Smooth muscle cell (in vitro differentiated cells): ENCODE data around the gene PNMA8C. TPM values are rescaled to one million over a fixed set of nuclear protein-coding genes. Genes with fewer than 3 reads are reported as not detected.

Experiments used
- DNase-seq: peaks from one replicate; lab custom pipeline; 2025; ENCODE audit not compliant: unreplicated experiment; lab: John Stamatoyannopoulos, UW
- H2AFZ ChIP-seq: fragments of 200-600 bp; sonication (generic); 2 replicates; pipeline ENCODE4 v1.6.0; 2016; ENCODE audit warnings: antibody characterized with exemption, low read depth, mild to moderate bottlenecking
- H3F3A ChIP-seq: fragments of 200-600 bp; sonication (generic); 2 replicates; pipeline ENCODE4 v1.6.0; 2017; ENCODE audit warnings: antibody characterized with exemption, low read depth
- H3K27ac ChIP-seq: fragments of 200-600 bp; sonication (generic); 2 replicates; pipeline ENCODE4 v1.5.1; 2016; ENCODE audit warnings: low read depth, mild to moderate bottlenecking
- H3K27me3 ChIP-seq: fragments of 200-600 bp; sonication (generic); 2 replicates; pipeline ENCODE4 v1.6.1; 2016; ENCODE audit warnings: low read depth, mild to moderate bottlenecking
- H3K36me3 ChIP-seq: fragments of 200-600 bp; sonication (generic); 2 replicates; pipeline ENCODE4 v1.5.1; 2016; ENCODE audit warnings: low read depth
- H3K4me1 ChIP-seq: fragments of 200-600 bp; sonication (generic); 2 replicates; pipeline ENCODE4 v1.5.1; 2016; ENCODE audit warnings: low read depth
- H3K4me2 ChIP-seq: fragments of 200-600 bp; sonication (generic); 2 replicates; pipeline ENCODE4 v1.6.0; 2016; ENCODE audit warnings: mild to moderate bottlenecking
- H3K4me3 ChIP-seq: fragments of 200-600 bp; sonication (generic); 2 replicates; pipeline ENCODE4 v1.5.1; 2016; ENCODE audit warnings: mild to moderate bottlenecking
- H3K79me2 ChIP-seq: fragments of 200-600 bp; sonication (generic); 2 replicates; pipeline ENCODE4 v1.6.0; 2016; ENCODE audit warnings: low read depth, mild to moderate bottlenecking
- H3K9ac ChIP-seq: fragments of 200-600 bp; sonication (generic); 2 replicates; pipeline ENCODE4 v1.6.0; 2016; ENCODE audit warnings: low read depth
- H3K9me3 ChIP-seq: fragments of 200-600 bp; sonication (generic); replicated peaks from 2 replicates; pipeline ENCODE4 v1.5.1; 2016; ENCODE audit warnings: low read depth
- H4K20me1 ChIP-seq: fragments of 200-600 bp; sonication (generic); 2 replicates; pipeline ENCODE4 v1.6.0; 2016; ENCODE audit warnings: low read depth
- CTCF ChIP-seq: fragments of 200-600 bp; sonication (generic); IDR thresholded peaks from 2 replicates; pipeline ENCODE4 v1.5.1; 2017; ENCODE audit warnings: borderline replicate concordance, mild to moderate bottlenecking, antibody characterized with exemption; ENCODE audit not compliant: insufficient read depth, poor library complexity, severe bottlenecking
- WGBS: methylation state at CpG from one replicate; pipeline ENCODE4 v1.1.7; 2016; ENCODE audit warnings: low lambda C conversion rate; 5-methylcytosine and 5-hydroxymethylcytosine counted together
- polyA plus RNA-seq: library from polyadenylated mRNA; unstranded; fragments of >200 nt; fragmentation: Nextera tagmentation; extraction: Ambion mirVana; gene quantifications from 2 replicates; pipeline ENCODE4 v1.2.1, GENCODE V29; 2016
- total RNA-seq: library from RNA; depleted of rRNA; stranded (reverse); fragments of >200 nt; gene quantifications from 2 replicates; pipeline ENCODE4 v1.2.3, GENCODE V29; 2014

The PNMA8C gene
- total and polyA plus RNA-seq, 2 experiments from 2014 or later = not detected

GRCh38 chr19:46394402-46394797 is 34.3 kb downstream of the PNMA8C start:
- no peak overlapping the region for H3K4me2 ChIP-seq
- DNase-seq = no peak
- no peaks in the 10 kb centered on the region for H3K4me1 ChIP-seq
- H3K36me3 ChIP-seq = no peaks in the 10 kb centered on the region
- H3K4me3 ChIP-seq = no peak overlapping the region
- no peaks in the 10 kb centered on the region for H3K79me2 ChIP-seq
- no peaks in the 10 kb centered on the region for H3K9me3 ChIP-seq
- H3F3A ChIP-seq = peaks cover 13% of the 10 kb centered on the region
- WGBS = 75% methylated on average over 5 of the region's 5 CpGs
- no peak overlapping the region for H2AFZ ChIP-seq
- no peak overlapping the region for H3K9ac ChIP-seq
- no peak overlapping the region for H3K27ac ChIP-seq
- no peak for TF ChIP-seq CTCF
- no peaks in the 10 kb centered on the region for H3K27me3 ChIP-seq
- no peaks in the 10 kb centered on the region for H4K20me1 ChIP-seq

- Histone ChIP-seq H3K4me2 (no peak overlapping the region), H3F3A (peaks cover 13% of the 10 kb centered on the region), H3K27me3 (no peaks in the 10 kb centered on the region), H3K79me2 (no peaks in the 10 kb centered on the region), H4K20me1 (no peaks in the 10 kb centered on the region), H3K4me3 (no peak overlapping the region), H2AFZ (no peak overlapping the region), H3K27ac (peak overlapping the region; percentile 64), H3K36me3 (peaks cover 3% of the 10 kb centered on the region), H3K9me3 (no peaks in the 10 kb centered on the region), H3K9ac (no peak overlapping the region), H3K4me1 (no peaks in the 10 kb centered on the region)
- TF ChIP-seq CTCF = no peak
- DNase-seq = no peak
- WGBS = 86% methylated on average over 21 of the region's 21 CpGs
Observed at GRCh38 chr19:46393456-46394401, 35.0 kb downstream of the PNMA8C start.

GRCh38 chr19:46392837-46393236 is 35.9 kb downstream of the PNMA8C start:
- Histone ChIP-seq H3F3A (peaks cover 13% of the 10 kb centered on the region), H4K20me1 (no peaks in the 10 kb centered on the region), H3K36me3 (peaks cover 5% of the 10 kb centered on the region), H3K9ac (no peak overlapping the region), H3K27me3 (no peaks in the 10 kb centered on the region), H3K79me2 (no peaks in the 10 kb centered on the region), H3K4me1 (no peaks in the 10 kb centered on the region), H3K4me2 (peak overlapping the region; percentile 16), H2AFZ (no peak overlapping the region), H3K9me3 (no peaks in the 10 kb centered on the region), H3K4me3 (no peak overlapping the region), H3K27ac (peak overlapping the region; percentile 64)
- no peak for DNase-seq
- no peak for TF ChIP-seq CTCF
- 70% methylated on average over 4 of the region's 4 CpGs for WGBS
